ENCODE data around the gene PLEKHS1.
"Not testable (repeated sequence)": the region's sequence is repeated elsewhere in the genome, so short reads cannot be mapped to it uniquely, and the experiment has no call there.

PLEKHS1 gene

DNA sequence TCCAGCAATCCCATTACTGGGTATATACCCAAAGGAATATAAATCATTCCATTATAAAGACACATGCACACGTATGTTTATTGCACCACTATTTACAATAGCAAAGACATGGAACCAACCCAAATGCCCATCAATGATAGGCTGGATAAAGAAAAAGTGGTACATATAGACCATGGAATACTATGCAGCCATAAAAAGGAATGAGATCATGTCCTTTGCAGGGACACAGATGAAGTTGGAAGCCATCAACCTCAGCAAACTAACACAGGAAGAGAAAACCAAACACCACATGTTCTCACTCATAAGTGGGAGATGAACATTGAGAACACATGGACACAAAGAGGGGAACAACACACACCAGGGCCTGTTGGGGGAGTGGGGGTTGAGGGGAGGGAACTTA, 63.2 kb downstream of the PLEKHS1 start:
- H3K14ac ChIP-seq (ENCODE audit: low read length); H3K36me3 ChIP-seq (replicated peaks in 1 of 2; ENCODE audit: control insufficient read depth in 2 of 2, insufficient read depth in 2 of 2, low read length in 2 of 2); H3K4ac ChIP-seq (ENCODE audit: low read length); H3K4me3 ChIP-seq (ENCODE audit: low read length in 2 of 2); H2BK12ac ChIP-seq (ENCODE audit: low read length); H3K4me2 ChIP-seq (ENCODE audit: insufficient read depth, low read length, poor library complexity, severe bottlenecking); H3K18ac ChIP-seq (ENCODE audit: low read length); H3K9ac ChIP-seq (ENCODE audit: low read depth, low read length, poor library complexity); H4K8ac ChIP-seq (ENCODE audit: low read depth, low read length); H3K23ac ChIP-seq (ENCODE audit: low read depth, low read length, poor library complexity); H3K27me3 ChIP-seq (ENCODE audit: control insufficient read depth in 3 of 3, insufficient read depth in 3 of 3, low read depth in 1 of 3, low read length in 3 of 3); H3K9me3 ChIP-seq (replicated peaks in 1 of 2; ENCODE audit: control insufficient read depth in 2 of 2, insufficient read depth in 1 of 2, low read depth in 1 of 2, low read length in 2 of 2); H4K91ac ChIP-seq (ENCODE audit: low read depth, low read length, poor library complexity); H3K27ac ChIP-seq (replicated peaks; ENCODE audit: low read length); H2BK15ac ChIP-seq (ENCODE audit: low read length); H2BK5ac ChIP-seq (ENCODE audit: low read length); DNase-seq (ENCODE audit: low spot score); H2AFZ ChIP-seq (ENCODE audit: low read length); H2AK5ac ChIP-seq (ENCODE audit: low read depth, low read length); H2BK120ac ChIP-seq (ENCODE audit: low read depth, low read length); H3K4me1 ChIP-seq (ENCODE audit: control insufficient read depth in 2 of 2, insufficient read depth in 1 of 2, low read depth in 1 of 2, low read length in 2 of 2); H3K79me1 ChIP-seq (ENCODE audit: low read depth, low read length): not testable (repeated sequence)
- no CpG with 5 or more reads among the region's 1 CpG for WGBS, 2 donors (ENCODE audit: extremely low coverage in 2 of 2, insufficient read length in 2 of 2, insufficient replicate concordance in 1 of 2)

DNA sequence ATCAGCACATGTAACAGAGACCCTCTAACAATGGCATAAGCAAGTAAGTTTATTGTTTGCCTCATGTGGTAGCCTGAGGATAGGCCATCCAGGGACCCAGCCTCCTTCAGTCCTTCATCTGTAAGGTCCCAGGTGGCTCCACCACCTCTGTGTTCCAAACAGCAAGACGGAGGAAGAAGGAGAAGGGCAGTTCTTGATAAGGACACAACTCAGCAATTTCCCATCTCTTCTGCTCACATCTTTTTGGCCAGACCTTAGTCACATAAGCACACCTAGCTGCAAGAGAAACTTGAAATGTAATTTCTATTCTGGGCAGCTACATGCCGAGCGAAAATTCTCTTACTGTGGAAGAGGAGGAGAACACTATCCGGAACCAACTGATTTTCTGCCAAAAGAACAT, 68.5 kb downstream of the PLEKHS1 start:
- no CpG with 5 or more reads among the region's 4 CpGs for WGBS, 2 donors (ENCODE audit: extremely low coverage in 2 of 2, insufficient read length in 2 of 2, insufficient replicate concordance in 1 of 2)
- H3K4me1 ChIP-seq (ENCODE audit: control insufficient read depth in 2 of 2, insufficient read depth in 1 of 2, low read depth in 1 of 2, low read length in 2 of 2), result no peaks in the 10 kb centered on the region
- H2BK15ac ChIP-seq (ENCODE audit: low read length), result no peak overlapping the region
- no peaks in the 10 kb centered on the region for H3K36me3 ChIP-seq (replicated peaks in 1 of 2; ENCODE audit: control insufficient read depth in 2 of 2, insufficient read depth in 2 of 2, low read length in 2 of 2)
- DNase-seq (ENCODE audit: low spot score), result no peak
- no peak overlapping the region for H3K23ac ChIP-seq (ENCODE audit: low read depth, low read length, poor library complexity)
- H3K14ac ChIP-seq (ENCODE audit: low read length), result no peak overlapping the region
- H3K27me3 ChIP-seq (ENCODE audit: control insufficient read depth in 3 of 3, insufficient read depth in 3 of 3, low read depth in 1 of 3, low read length in 3 of 3), result peaks cover 0 to 2% (median 0%) of the 10 kb centered on the region in 3 experiments
- H4K91ac ChIP-seq (ENCODE audit: low read depth, low read length, poor library complexity), result no peak overlapping the region
- H3K27ac ChIP-seq (replicated peaks; ENCODE audit: low read length), result no peak overlapping the region
- no peak overlapping the region for H3K4me2 ChIP-seq (ENCODE audit: insufficient read depth, low read length, poor library complexity, severe bottlenecking)
- no peak overlapping the region for H2BK12ac ChIP-seq (ENCODE audit: low read length)
- H2BK120ac ChIP-seq (ENCODE audit: low read depth, low read length), result no peak overlapping the region
- no peak overlapping the region for H2AFZ ChIP-seq (ENCODE audit: low read length)
- no peak overlapping the region for H3K4me3 ChIP-seq (ENCODE audit: low read length in 2 of 2)
- H4K8ac ChIP-seq (ENCODE audit: low read depth, low read length), result no peak overlapping the region
- H3K79me1 ChIP-seq (ENCODE audit: low read depth, low read length), result no peaks in the 10 kb centered on the region
- H3K18ac ChIP-seq (ENCODE audit: low read length), result no peak overlapping the region
- no peak overlapping the region for H3K9ac ChIP-seq (ENCODE audit: low read depth, low read length, poor library complexity)
- H2AK5ac ChIP-seq (ENCODE audit: low read depth, low read length), result no peak overlapping the region
- H3K9me3 ChIP-seq (replicated peaks in 1 of 2; ENCODE audit: control insufficient read depth in 2 of 2, insufficient read depth in 1 of 2, low read depth in 1 of 2, low read length in 2 of 2), result no peaks in the 10 kb centered on the region
- H2BK5ac ChIP-seq (ENCODE audit: low read length), result no peak overlapping the region
- no peak overlapping the region for H3K4ac ChIP-seq (ENCODE audit: low read length)

DNA sequence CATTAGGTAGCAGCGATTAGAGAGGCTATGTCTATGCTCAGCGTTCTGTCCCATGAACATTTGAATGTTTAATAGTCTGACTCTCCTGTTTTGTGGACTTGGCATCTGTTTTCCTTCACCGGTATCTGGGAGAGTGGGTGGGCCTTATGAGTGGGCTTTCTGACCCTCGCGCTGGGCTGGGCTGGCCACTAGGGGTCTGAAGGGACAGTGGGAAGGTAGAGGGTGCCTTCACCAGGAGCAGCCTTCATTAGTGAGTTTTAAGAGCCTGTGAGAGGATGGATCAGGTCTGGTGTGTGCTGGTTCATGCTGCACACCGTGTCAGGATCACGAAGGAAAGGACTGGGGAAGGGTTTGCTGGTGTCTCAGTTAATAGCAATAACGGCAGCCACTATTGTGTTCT, 69.0 kb downstream of the PLEKHS1 start:
- Histone ChIP-seq H4K8ac (ENCODE audit: low read depth, low read length) (no peak overlapping the region), H3K18ac (ENCODE audit: low read length) (no peak overlapping the region), H3K4me3 (ENCODE audit: low read length in 2 of 2) (no peak overlapping the region), H3K36me3 (replicated peaks in 1 of 2; ENCODE audit: control insufficient read depth in 2 of 2, insufficient read depth in 2 of 2, low read length in 2 of 2) (no peaks in the 10 kb centered on the region), H3K27ac (replicated peaks; ENCODE audit: low read length) (no peak overlapping the region), H3K23ac (ENCODE audit: low read depth, low read length, poor library complexity) (no peak overlapping the region), H3K27me3 (ENCODE audit: control insufficient read depth in 3 of 3, insufficient read depth in 3 of 3, low read depth in 1 of 3, low read length in 3 of 3) (peaks cover 0 to 2% (median 0%) of the 10 kb centered on the region in 3 experiments), H3K79me1 (ENCODE audit: low read depth, low read length) (no peaks in the 10 kb centered on the region), H4K91ac (ENCODE audit: low read depth, low read length, poor library complexity) (no peak overlapping the region), H2BK15ac (ENCODE audit: low read length) (no peak overlapping the region), H3K14ac (ENCODE audit: low read length) (no peak overlapping the region), H3K9me3 (replicated peaks in 1 of 2; ENCODE audit: control insufficient read depth in 2 of 2, insufficient read depth in 1 of 2, low read depth in 1 of 2, low read length in 2 of 2) (no peaks in the 10 kb centered on the region), H2BK120ac (ENCODE audit: low read depth, low read length) (no peak overlapping the region), H3K4me2 (ENCODE audit: insufficient read depth, low read length, poor library complexity, severe bottlenecking) (no peak overlapping the region), H2AFZ (ENCODE audit: low read length) (no peak overlapping the region), H3K4ac (ENCODE audit: low read length) (no peak overlapping the region), H2BK5ac (ENCODE audit: low read length) (no peak overlapping the region), H2BK12ac (ENCODE audit: low read length) (no peak overlapping the region), H3K4me1 (ENCODE audit: control insufficient read depth in 2 of 2, insufficient read depth in 1 of 2, low read depth in 1 of 2, low read length in 2 of 2) (no peaks in the 10 kb centered on the region), H2AK5ac (ENCODE audit: low read depth, low read length) (no peak overlapping the region), H3K9ac (ENCODE audit: low read depth, low read length, poor library complexity) (no peak overlapping the region)
- WGBS, 2 donors (ENCODE audit: extremely low coverage in 2 of 2, insufficient read length in 2 of 2, insufficient replicate concordance in 1 of 2), result no CpG with 5 or more reads among the region's 8 CpGs
- no peak for DNase-seq (ENCODE audit: low spot score)

DNA sequence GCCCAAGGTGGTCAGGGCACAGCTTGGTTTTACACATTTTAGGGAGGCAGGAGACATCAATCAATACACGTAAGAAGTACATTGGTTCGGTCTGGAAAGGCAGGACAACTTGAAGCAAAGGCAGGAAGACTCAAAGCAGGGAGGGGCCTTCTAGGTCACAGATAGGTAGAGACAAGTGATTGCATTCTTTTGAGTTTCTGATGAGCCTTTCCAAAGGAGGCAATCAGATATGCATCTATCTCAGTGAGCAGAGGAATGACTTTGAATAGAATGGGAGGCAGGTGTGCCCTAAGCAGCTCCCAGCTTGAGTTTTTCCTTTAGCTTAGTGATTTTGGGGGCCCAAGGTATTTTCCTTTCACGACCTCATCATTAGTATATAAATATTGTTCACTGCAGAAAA, 69.8 kb downstream of the PLEKHS1 start:
- no CpG with 5 or more reads among the region's 3 CpGs for WGBS, 2 donors (ENCODE audit: extremely low coverage in 2 of 2, insufficient read length in 2 of 2, insufficient replicate concordance in 1 of 2)

More for the DNA sequence above, 69.8 kb downstream of the PLEKHS1 start:
- H3K23ac ChIP-seq (ENCODE audit: low read depth, low read length, poor library complexity); H2BK12ac ChIP-seq (ENCODE audit: low read length); H3K14ac ChIP-seq (ENCODE audit: low read length); H3K18ac ChIP-seq (ENCODE audit: low read length); H3K79me1 ChIP-seq (ENCODE audit: low read depth, low read length); H3K9me3 ChIP-seq (replicated peaks in 1 of 2; ENCODE audit: control insufficient read depth in 2 of 2, insufficient read depth in 1 of 2, low read depth in 1 of 2, low read length in 2 of 2); H4K8ac ChIP-seq (ENCODE audit: low read depth, low read length); DNase-seq (ENCODE audit: low spot score); H2AFZ ChIP-seq (ENCODE audit: low read length); H2BK120ac ChIP-seq (ENCODE audit: low read depth, low read length); H2BK5ac ChIP-seq (ENCODE audit: low read length); H4K91ac ChIP-seq (ENCODE audit: low read depth, low read length, poor library complexity); H3K27me3 ChIP-seq (ENCODE audit: control insufficient read depth in 3 of 3, insufficient read depth in 3 of 3, low read depth in 1 of 3, low read length in 3 of 3); H3K9ac ChIP-seq (ENCODE audit: low read depth, low read length, poor library complexity); H3K27ac ChIP-seq (replicated peaks; ENCODE audit: low read length); H3K4ac ChIP-seq (ENCODE audit: low read length); H3K4me3 ChIP-seq (ENCODE audit: low read length in 2 of 2); H2BK15ac ChIP-seq (ENCODE audit: low read length); H3K4me1 ChIP-seq (ENCODE audit: control insufficient read depth in 2 of 2, insufficient read depth in 1 of 2, low read depth in 1 of 2, low read length in 2 of 2); H3K36me3 ChIP-seq (replicated peaks in 1 of 2; ENCODE audit: control insufficient read depth in 2 of 2, insufficient read depth in 2 of 2, low read length in 2 of 2); H2AK5ac ChIP-seq (ENCODE audit: low read depth, low read length); H3K4me2 ChIP-seq (ENCODE audit: insufficient read depth, low read length, poor library complexity, severe bottlenecking): not testable (repeated sequence)
